ENCODE data around the gene DGKH.

DNA sequence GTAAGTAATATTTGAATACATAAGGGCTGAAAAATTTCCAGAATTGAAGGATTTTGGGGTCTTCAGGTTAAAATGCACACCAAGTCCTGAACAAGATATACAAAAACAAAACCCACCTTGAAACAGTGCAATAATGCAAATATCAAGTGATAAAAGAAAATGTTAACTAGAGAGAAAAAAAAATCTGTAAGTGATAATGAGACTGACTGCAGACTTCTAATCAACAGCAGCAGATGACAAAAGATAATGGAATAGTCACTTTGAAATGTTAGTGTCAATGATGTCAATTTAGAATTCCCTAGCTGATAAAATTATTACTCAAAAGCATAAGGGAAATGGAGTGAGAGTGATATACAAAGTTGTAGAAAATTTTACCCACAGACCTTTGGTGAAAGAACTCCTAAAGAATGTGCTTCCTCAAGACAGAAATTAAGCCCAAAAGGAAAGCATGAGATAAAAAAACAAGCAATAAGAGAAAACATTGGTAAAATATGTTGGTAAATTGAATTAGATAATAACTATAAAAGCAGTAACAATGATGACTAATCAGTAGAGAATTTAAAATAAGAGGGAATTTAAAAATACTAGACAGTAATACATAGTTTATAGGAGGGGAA lies 12.4 kb upstream of the DGKH start:
- TF ChIP-seq, protein P1, sequence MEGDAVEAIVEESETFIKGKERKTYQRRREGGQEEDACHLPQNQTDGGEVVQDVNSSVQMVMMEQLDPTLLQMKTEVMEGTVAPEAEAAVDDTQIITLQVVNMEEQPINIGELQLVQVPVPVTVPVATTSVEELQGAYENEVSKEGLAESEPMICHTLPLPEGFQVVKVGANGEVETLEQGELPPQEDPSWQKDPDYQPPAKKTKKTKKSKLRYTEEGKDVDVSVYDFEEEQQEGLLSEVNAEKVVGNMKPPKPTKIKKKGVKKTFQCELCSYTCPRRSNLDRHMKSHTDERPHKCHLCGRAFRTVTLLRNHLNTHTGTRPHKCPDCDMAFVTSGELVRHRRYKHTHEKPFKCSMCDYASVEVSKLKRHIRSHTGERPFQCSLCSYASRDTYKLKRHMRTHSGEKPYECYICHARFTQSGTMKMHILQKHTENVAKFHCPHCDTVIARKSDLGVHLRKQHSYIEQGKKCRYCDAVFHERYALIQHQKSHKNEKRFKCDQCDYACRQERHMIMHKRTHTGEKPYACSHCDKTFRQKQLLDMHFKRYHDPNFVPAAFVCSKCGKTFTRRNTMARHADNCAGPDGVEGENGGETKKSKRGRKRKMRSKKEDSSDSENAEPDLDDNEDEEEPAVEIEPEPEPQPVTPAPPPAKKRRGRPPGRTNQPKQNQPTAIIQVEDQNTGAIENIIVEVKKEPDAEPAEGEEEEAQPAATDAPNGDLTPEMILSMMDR (IDR thresholded peaks at IDR 0.05): no peak
- no peak for TF ChIP-seq EP300 (IDR thresholded peaks at IDR 0.05)

Measured in ovary (tissue), 3 donors.